Measurements from ENCODE around the gene CMTR1. TPM values are rescaled to one million over a fixed set of nuclear protein-coding genes. Genes with fewer than 3 reads are reported as not detected.
A peak's percentile ranks its signal among the peaks of the same experiment; 100 is the strongest.

The CMTR1 gene
- total RNA-seq, 2 donors from 2014 or later = 84.1 to 86.9 TPM

GRCh38 chr6:37473364-37474095, 40.5 kb downstream of the CMTR1 start:
- ATAC-seq (replicated peaks in 1 of 2) (no peak), DNase-seq (no peak)
- Mint-ChIP-seq H3K27me3 (ENCODE audit: low read depth) (no peaks in the 10 kb centered on the region), H3K9me3 (no peaks in the 10 kb centered on the region), H3K4me3 (no peak overlapping the region), H3K36me3 (ENCODE audit: insufficient read depth in 2 of 2) (peaks cover 11 to 26% of the 10 kb centered on the region in 2 donors), H3K4me1 (ENCODE audit: low read depth) (no peaks in the 10 kb centered on the region), H3K27ac (no peak overlapping the region)

- H3K27ac Mint-ChIP-seq = no peak overlapping the region
- H3K36me3 Mint-ChIP-seq (ENCODE audit: insufficient read depth in 2 of 2) = peaks cover 11 to 28% of the 10 kb centered on the region in 2 donors
- no peak for DNase-seq
Measured at GRCh38 chr6:37474316-37474715, 41.3 kb downstream of the CMTR1 start.

GRCh38 chr6:37477191-37477590, 44.2 kb downstream of the CMTR1 start:
- ATAC-seq (replicated peaks in 1 of 2) (no peak), DNase-seq (no peak)
- H3K36me3 Mint-ChIP-seq (ENCODE audit: insufficient read depth in 2 of 2) = peaks cover 6 to 9% of the 10 kb centered on the region in 2 donors
- H3K27ac Mint-ChIP-seq = no peak overlapping the region
- no peaks in the 10 kb centered on the region for H3K9me3 Mint-ChIP-seq
- no peak overlapping the region for H3K4me3 Mint-ChIP-seq
- no peaks in the 10 kb centered on the region for H3K4me1 Mint-ChIP-seq (ENCODE audit: low read depth)
- H3K27me3 Mint-ChIP-seq (ENCODE audit: low read depth) = no peaks in the 10 kb centered on the region

More at GRCh38 chr6:37474316-37474715, 41.3 kb downstream of the CMTR1 start:
- H3K4me1 Mint-ChIP-seq (ENCODE audit: low read depth) = no peaks in the 10 kb centered on the region
- H3K9me3 Mint-ChIP-seq = no peaks in the 10 kb centered on the region
- no peak overlapping the region for H3K4me3 Mint-ChIP-seq
- no peak for ATAC-seq (replicated peaks in 1 of 2)
- no peaks in the 10 kb centered on the region for H3K27me3 Mint-ChIP-seq (ENCODE audit: low read depth)

GRCh38 chr6:37477656-37478435, 44.8 kb downstream of the CMTR1 start:
- H3K9me3 Mint-ChIP-seq = no peaks in the 10 kb centered on the region
- no peaks in the 10 kb centered on the region for H3K27me3 Mint-ChIP-seq (ENCODE audit: low read depth)
- no peaks in the 10 kb centered on the region for H3K4me1 Mint-ChIP-seq (ENCODE audit: low read depth)
- ATAC-seq (replicated peaks in 1 of 2) (peak in 1 of 2 donors; percentile 18), DNase-seq (no peak)
- H3K27ac Mint-ChIP-seq = peak overlapping the region; percentile 16
- H3K36me3 Mint-ChIP-seq (ENCODE audit: insufficient read depth in 2 of 2) = peaks cover 6 to 9% of the 10 kb centered on the region in 2 donors
- no peak overlapping the region for H3K4me3 Mint-ChIP-seq

- ATAC-seq (replicated peaks in 1 of 2) = no peak
- H3K36me3 Mint-ChIP-seq (ENCODE audit: insufficient read depth in 2 of 2) = peaks cover 6 to 9% of the 10 kb centered on the region in 2 donors
- H3K9me3 Mint-ChIP-seq = no peaks in the 10 kb centered on the region
- DNase-seq = no peak
- H3K4me1 Mint-ChIP-seq (ENCODE audit: low read depth) = no peaks in the 10 kb centered on the region
- no peak overlapping the region for H3K27ac Mint-ChIP-seq
- no peaks in the 10 kb centered on the region for H3K27me3 Mint-ChIP-seq (ENCODE audit: low read depth)
- no peak overlapping the region for H3K4me3 Mint-ChIP-seq
Measured at GRCh38 chr6:37478827-37479226, 45.8 kb downstream of the CMTR1 start.

GRCh38 chr6:37479266-37479854, 46.3 kb downstream of the CMTR1 start:
- Mint-ChIP-seq H3K9me3 (no peaks in the 10 kb centered on the region), H3K4me3 (no peak overlapping the region), H3K27me3 (ENCODE audit: low read depth) (no peaks in the 10 kb centered on the region), H3K27ac (no peak overlapping the region), H3K4me1 (ENCODE audit: low read depth) (no peaks in the 10 kb centered on the region), H3K36me3 (ENCODE audit: insufficient read depth in 2 of 2) (peaks cover 4 to 5% of the 10 kb centered on the region in 2 donors)
- no peak for DNase-seq
- no peak for ATAC-seq (replicated peaks in 1 of 2)

- no peak overlapping the region for H3K27ac Mint-ChIP-seq
- H3K36me3 Mint-ChIP-seq (ENCODE audit: insufficient read depth in 2 of 2) = peaks cover 2 to 4% of the 10 kb centered on the region in 2 donors
- H3K4me1 Mint-ChIP-seq (ENCODE audit: low read depth) = no peaks in the 10 kb centered on the region
- no peak for DNase-seq
- H3K4me3 Mint-ChIP-seq = no peak overlapping the region
- H3K9me3 Mint-ChIP-seq = no peaks in the 10 kb centered on the region
- ATAC-seq (replicated peaks in 1 of 2) = no peak
- no peaks in the 10 kb centered on the region for H3K27me3 Mint-ChIP-seq (ENCODE audit: low read depth)
Measured at GRCh38 chr6:37480118-37480736, 47.2 kb downstream of the CMTR1 start.

GRCh38 chr6:37480951-37481534, 48.0 kb downstream of the CMTR1 start:
- Mint-ChIP-seq H3K27me3 (ENCODE audit: low read depth) (no peaks in the 10 kb centered on the region), H3K4me1 (ENCODE audit: low read depth) (no peaks in the 10 kb centered on the region), H3K36me3 (ENCODE audit: insufficient read depth in 2 of 2) (peaks cover 2% of the 10 kb centered on the region in 2 donors), H3K27ac (no peak overlapping the region), H3K9me3 (no peaks in the 10 kb centered on the region), H3K4me3 (no peak overlapping the region)
- no peak for ATAC-seq (replicated peaks in 1 of 2)
- DNase-seq = no peak

- no peaks in the 10 kb centered on the region for H3K9me3 Mint-ChIP-seq
- no peaks in the 10 kb centered on the region for H3K4me1 Mint-ChIP-seq (ENCODE audit: low read depth)
- H3K4me3 Mint-ChIP-seq = no peak overlapping the region
- no peaks in the 10 kb centered on the region for H3K27me3 Mint-ChIP-seq (ENCODE audit: low read depth)
- ATAC-seq (replicated peaks in 1 of 2) (no peak), DNase-seq (no peak)
- peak overlapping the region; percentile 61 for H3K27ac Mint-ChIP-seq
- H3K36me3 Mint-ChIP-seq (ENCODE audit: insufficient read depth in 2 of 2) = peaks cover 0 to 2% of the 10 kb centered on the region in 2 donors
Measured at GRCh38 chr6:37481711-37482605, 48.9 kb downstream of the CMTR1 start.

GRCh38 chr6:37482606-37483251, 49.7 kb downstream of the CMTR1 start:
- Mint-ChIP-seq H3K9me3 (no peaks in the 10 kb centered on the region), H3K36me3 (ENCODE audit: insufficient read depth in 2 of 2) (peaks cover 0 to 2% of the 10 kb centered on the region in 2 donors), H3K27me3 (ENCODE audit: low read depth) (no peaks in the 10 kb centered on the region), H3K27ac (no peak overlapping the region), H3K4me1 (ENCODE audit: low read depth) (peaks cover 4% of the 10 kb centered on the region), H3K4me3 (no peak overlapping the region)
- DNase-seq = no peak
- ATAC-seq (replicated peaks in 1 of 2) = no peak

- H3K27ac Mint-ChIP-seq = no peak overlapping the region
- DNase-seq (no peak), ATAC-seq (replicated peaks in 1 of 2) (no peak)
- no peaks in the 10 kb centered on the region for H3K9me3 Mint-ChIP-seq
- no peaks in the 10 kb centered on the region for H3K27me3 Mint-ChIP-seq (ENCODE audit: low read depth)
- H3K4me1 Mint-ChIP-seq (ENCODE audit: low read depth) = peaks cover 11% of the 10 kb centered on the region
- H3K36me3 Mint-ChIP-seq (ENCODE audit: insufficient read depth in 2 of 2) = peaks cover 0 to 7% of the 10 kb centered on the region in 2 donors
- no peak overlapping the region for H3K4me3 Mint-ChIP-seq
Measured at GRCh38 chr6:37483252-37483901, 50.4 kb downstream of the CMTR1 start.

All from activated T-cell treated with anti-CD3 and anti-CD28 coated beads, Interleukin-2, amount 50 U/mL, for 72 hours (primary cell).